RWPE2 (cell line): ENCODE measurements around the gene C17orf78.

Source experiments
- ATAC-seq: fragments of 200-7000 bp; cut with Tn5 transposase; 3 replicates; pipeline ENCODE4 v1.9.1; 2021; ENCODE audit warnings: low read depth
- DNase-seq: peaks from one replicate; pipeline ENCODE4 v3.0.0-alpha.2; 2020; ENCODE audit warnings: low spot score
- H3K27ac ChIP-seq: fragments of 450-650 bp; 2 replicates; pipeline ENCODE4 v1.5.1; 2017; ENCODE audit warnings: mild to moderate bottlenecking; ENCODE audit not compliant: poor library complexity, severe bottlenecking
- H3K27me3 ChIP-seq: fragments of 250-450 bp; sonication (Bioruptor Pico); 2 replicates; pipeline ENCODE4 v1.5.1; 2021; ENCODE audit warnings: mild to moderate bottlenecking, moderate library complexity; ENCODE audit not compliant: insufficient read depth, poor library complexity, severe bottlenecking
- H3K36me3 ChIP-seq: fragments of 250-450 bp; sonication (Bioruptor Pico); 2 replicates; pipeline ENCODE4 v1.5.1; 2020; ENCODE audit warnings: low read depth, mild to moderate bottlenecking, moderate library complexity
- H3K4me1 ChIP-seq: fragments of 250-450 bp; sonication (Bioruptor Pico); 2 replicates; pipeline ENCODE4 v1.5.1; 2021; ENCODE audit warnings: mild to moderate bottlenecking, moderate library complexity; ENCODE audit not compliant: insufficient read depth, poor library complexity, severe bottlenecking
- H3K4me3 ChIP-seq: fragments of 250-450 bp; sonication (Bioruptor Pico); 2 replicates; pipeline ENCODE4 v1.5.1; 2021; ENCODE audit warnings: mild to moderate bottlenecking, moderate library complexity; ENCODE audit not compliant: severe bottlenecking
- H3K9me3 ChIP-seq: fragments of 250-450 bp; sonication (Bioruptor Pico); 2 replicates; pipeline ENCODE4 v1.5.1; 2021; ENCODE audit warnings: mild to moderate bottlenecking, moderate library complexity; ENCODE audit not compliant: severe bottlenecking
- CTCF ChIP-seq: fragments of 450-650 bp; IDR thresholded peaks from one replicate; pipeline ENCODE4 v1.5.1; 2017; ENCODE audit warnings: mild to moderate bottlenecking, moderate library complexity; ENCODE audit not compliant: poor library complexity, severe bottlenecking

C17orf78 gene

GRCh38 chr17:37368577-37368976 is 7.2 kb upstream of the C17orf78 start:
- no peak for ATAC-seq
- Histone ChIP-seq H3K4me3 (no peak overlapping the region), H3K27me3 (no peaks in the 10 kb centered on the region), H3K9me3 (no peaks in the 10 kb centered on the region), H3K36me3 (no peaks in the 10 kb centered on the region), H3K27ac (no peak overlapping the region), H3K4me1 (peaks cover 7% of the 10 kb centered on the region)
- no peak for DNase-seq
- TF ChIP-seq CTCF: no peak

GRCh38 chr17:37373530-37374159 is 2.1 kb upstream of the C17orf78 start:
- no peak overlapping the region for H3K4me3 ChIP-seq
- H3K4me1 ChIP-seq: peaks cover 4% of the 10 kb centered on the region
- peak; percentile 99 for TF ChIP-seq CTCF
- H3K9me3 ChIP-seq: no peaks in the 10 kb centered on the region
- no peak for DNase-seq
- H3K27ac ChIP-seq: no peak overlapping the region
- no peaks in the 10 kb centered on the region for H3K27me3 ChIP-seq
- ATAC-seq: peak; percentile 88
- no peaks in the 10 kb centered on the region for H3K36me3 ChIP-seq

GRCh38 chr17:37382056-37382455 is 6.3 kb downstream of the C17orf78 start:
- Histone ChIP-seq H3K4me1 (no peaks in the 10 kb centered on the region), H3K27ac (no peak overlapping the region), H3K9me3 (no peaks in the 10 kb centered on the region), H3K4me3 (no peak overlapping the region), H3K36me3 (no peaks in the 10 kb centered on the region), H3K27me3 (no peaks in the 10 kb centered on the region)
- no peak for TF ChIP-seq CTCF
- DNase-seq (no peak), ATAC-seq (no peak)

- Histone ChIP-seq H3K36me3 (no peaks in the 10 kb centered on the region), H3K27me3 (no peaks in the 10 kb centered on the region), H3K4me3 (no peak overlapping the region), H3K9me3 (no peaks in the 10 kb centered on the region), H3K27ac (no peak overlapping the region), H3K4me1 (no peaks in the 10 kb centered on the region)
- TF ChIP-seq CTCF: no peak
- DNase-seq (no peak), ATAC-seq (no peak)
These were observed 8.9 kb downstream of the C17orf78 start for GRCh38 chr17:37384560-37385149.

- DNase-seq (no peak), ATAC-seq (no peak)
- H3K27ac ChIP-seq: no peak overlapping the region
- no peaks in the 10 kb centered on the region for H3K36me3 ChIP-seq
- TF ChIP-seq CTCF: no peak
- H3K4me1 ChIP-seq: no peaks in the 10 kb centered on the region
- no peak overlapping the region for H3K4me3 ChIP-seq
- H3K9me3 ChIP-seq: no peaks in the 10 kb centered on the region
- H3K27me3 ChIP-seq: no peaks in the 10 kb centered on the region
These were observed 9.7 kb downstream of the C17orf78 start for GRCh38 chr17:37385474-37385990.
